IgD-negative memory B cell (primary cell): ENCODE measurements around the gene KRTAP13-3. TPM values are rescaled to one million over a fixed set of nuclear protein-coding genes. Genes with fewer than 3 reads are reported as not detected.

Source experiments
- H3K27ac Mint-ChIP-seq, 3 donors: one replicate each; pipeline ENCODE4 v1.8.0; 2020 to 2022; ENCODE audit warnings: mild to moderate bottlenecking in 3 of 3, mixed read lengths in 3 of 3, moderate library complexity in 1 of 3
- H3K27me3 Mint-ChIP-seq: one replicate; pipeline ENCODE4 v1.8.0; 2021; ENCODE audit warnings: mixed read lengths
- H3K36me3 Mint-ChIP-seq: one replicate; pipeline ENCODE4 v1.8.0; 2020; ENCODE audit warnings: mild to moderate bottlenecking, mixed read lengths
- H3K4me1 Mint-ChIP-seq, 3 donors: one replicate each; pipeline ENCODE4 v1.8.0; 2020 to 2022; ENCODE audit warnings: mixed read lengths in 3 of 3, mild to moderate bottlenecking in 1 of 3
- H3K4me3 Mint-ChIP-seq, 4 donors: one replicate each; pipeline ENCODE4 v1.8.0; 2020 to 2022; ENCODE audit warnings: mild to moderate bottlenecking in 4 of 4, mixed read lengths in 4 of 4, moderate library complexity in 3 of 4
- H3K9me3 Mint-ChIP-seq, 3 donors: one replicate each; pipeline ENCODE4 v1.8.0; 2020 to 2021; ENCODE audit warnings: mixed read lengths in 3 of 3, mild to moderate bottlenecking in 1 of 3
- polyA plus RNA-seq: library from polyadenylated mRNA; unstranded; fragments of 300-500 nt; fragmentation: Illumina TruSeq; gene quantifications from one replicate; pipeline ENCODE4 v1.2.3, GENCODE V29; 2021

KRTAP13-3 gene
- polyA plus RNA-seq, 1 donor from 2014 or later: not detected

GRCh38 chr21:30395731-30396130 is 30.0 kb downstream of the KRTAP13-3 start, which contains the start of gene KRTAP13-1:
Gene KRTAP13-1, plus strand, starts transcription at chr21:30396031. Its CDS starts 56 bp downstream, at chr21:30396087.
- Mint-ChIP-seq H3K4me3 (no peak within 1 kb of the TSS), H3K27ac (no peak within 1 kb of the TSS), H3K36me3 (no peaks in the 10 kb centered on the region), H3K9me3 (peaks cover 0 to 6% (median 0%) of the 10 kb centered on the region in 3 donors), H3K27me3 (no peaks in the 10 kb centered on the region), H3K4me1 (no peaks in the 10 kb centered on the region)

DNA sequence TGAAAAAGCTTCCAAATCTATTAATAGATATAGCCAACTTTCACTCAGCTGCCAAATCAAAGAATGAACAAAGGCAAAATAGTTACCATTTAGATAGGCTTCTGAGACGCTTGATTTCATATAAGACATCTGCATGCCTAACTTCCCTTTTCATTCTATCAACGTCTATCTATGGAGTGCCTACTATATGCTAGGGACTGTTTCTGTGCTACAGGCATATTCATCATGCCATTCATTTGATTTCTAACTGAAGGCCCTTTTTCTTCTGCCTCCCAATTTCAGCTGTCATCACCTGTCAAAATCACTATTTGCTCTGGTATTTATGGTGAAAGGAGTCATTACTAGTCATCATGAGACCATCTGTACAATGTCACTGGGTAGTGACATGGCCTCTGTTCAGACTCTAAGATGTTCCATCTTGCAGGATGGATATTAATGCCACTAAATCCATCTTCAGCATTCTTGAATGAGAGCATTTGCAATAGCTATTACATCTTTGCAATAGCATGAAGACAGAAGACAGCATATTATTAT is 34.2 kb downstream of the KRTAP13-3 start:
- no peak overlapping the region for H3K4me3 Mint-ChIP-seq
- H3K36me3 Mint-ChIP-seq: no peaks in the 10 kb centered on the region
- no peaks in the 10 kb centered on the region for H3K4me1 Mint-ChIP-seq
- peaks cover 3 to 8% (median 8%) of the 10 kb centered on the region in 3 donors for H3K9me3 Mint-ChIP-seq
- H3K27me3 Mint-ChIP-seq: no peaks in the 10 kb centered on the region
- no peak overlapping the region for H3K27ac Mint-ChIP-seq

- no peak overlapping the region for H3K27ac Mint-ChIP-seq
- H3K4me3 Mint-ChIP-seq: no peak overlapping the region
These were observed 43.5 kb downstream of the KRTAP13-3 start for GRCh38 chr21:30382201-30382600.

More at GRCh38 chr21:30382201-30382600, 43.5 kb downstream of the KRTAP13-3 start:
- Mint-ChIP-seq H3K36me3 (no peaks in the 10 kb centered on the region), H3K9me3 (peaks cover 1 to 5% (median 3%) of the 10 kb centered on the region in 3 donors), H3K4me1 (peaks cover 0 to 2% (median 0%) of the 10 kb centered on the region in 3 donors), H3K27me3 (no peaks in the 10 kb centered on the region)

Other genes with a start within 250 kb of the KRTAP13-3 start
- gene CLDN8, start 209.8 kb downstream of the KRTAP13-3 start, polyA plus RNA-seq: not detected
- not detected for gene KRTAP24-1, start 143.0 kb downstream of the KRTAP13-3 start, polyA plus RNA-seq
- not detected for gene KRTAP25-1, start 136.4 kb downstream of the KRTAP13-3 start, polyA plus RNA-seq
- gene KRTAP26-1, start 105.6 kb downstream of the KRTAP13-3 start, polyA plus RNA-seq: not detected
- gene KRTAP27-1, start 88.2 kb downstream of the KRTAP13-3 start, polyA plus RNA-seq: not detected
- not detected for gene KRTAP23-1, start 77.3 kb downstream of the KRTAP13-3 start, polyA plus RNA-seq
- gene KRTAP13-2, start 53.7 kb downstream of the KRTAP13-3 start, polyA plus RNA-seq: not detected
- not detected for gene KRTAP13-1, start 29.9 kb downstream of the KRTAP13-3 start, polyA plus RNA-seq
- gene KRTAP13-4, start 4.3 kb upstream of the KRTAP13-3 start, polyA plus RNA-seq: not detected
- not detected for gene KRTAP15-1, start 14.3 kb upstream of the KRTAP13-3 start, polyA plus RNA-seq
- not detected for gene KRTAP19-1, start 54.4 kb upstream of the KRTAP13-3 start, polyA plus RNA-seq
- not detected for gene KRTAP19-2, start 61.5 kb upstream of the KRTAP13-3 start, polyA plus RNA-seq
- not detected for gene KRTAP19-3, start 66.1 kb upstream of the KRTAP13-3 start, polyA plus RNA-seq
- not detected for gene KRTAP19-4, start 71.2 kb upstream of the KRTAP13-3 start, polyA plus RNA-seq
- gene KRTAP19-5, start 76.2 kb upstream of the KRTAP13-3 start, polyA plus RNA-seq: not detected
- not detected for gene KRTAP19-6, start 115.9 kb upstream of the KRTAP13-3 start, polyA plus RNA-seq
- gene KRTAP19-7, start 135.4 kb upstream of the KRTAP13-3 start, polyA plus RNA-seq: not detected
- not detected for gene KRTAP22-2, start 164.5 kb upstream of the KRTAP13-3 start, polyA plus RNA-seq
- not detected for gene KRTAP6-3, start 166.5 kb upstream of the KRTAP13-3 start, polyA plus RNA-seq
- not detected for gene KRTAP6-2, start 173.0 kb upstream of the KRTAP13-3 start, polyA plus RNA-seq
- gene KRTAP22-1, start 175.2 kb upstream of the KRTAP13-3 start, polyA plus RNA-seq: not detected
- not detected for gene KRTAP6-1, start 188.0 kb upstream of the KRTAP13-3 start, polyA plus RNA-seq
- not detected for gene KRTAP20-1, start 190.5 kb upstream of the KRTAP13-3 start, polyA plus RNA-seq
- not detected for gene KRTAP20-4, start 194.7 kb upstream of the KRTAP13-3 start, polyA plus RNA-seq
- gene KRTAP20-2, start 209.3 kb upstream of the KRTAP13-3 start, polyA plus RNA-seq: not detected
- not detected for gene KRTAP20-3, start 216.9 kb upstream of the KRTAP13-3 start, polyA plus RNA-seq